Large intestine (tissue), 3 donors: Measurements from ENCODE around the gene PRKCE. TPM values are rescaled to one million over a fixed set of nuclear protein-coding genes. Genes with fewer than 3 reads are reported as not detected.

Experiments used
- DNase-seq, 2 donors: peaks; one replicate each; pipeline versions ENCODE4 v3.0.0 to v3.0.0-alpha.2; 2013
- H3K27ac ChIP-seq: one replicate; pipeline ENCODE4 v1.5.1; 2013; ENCODE audit warnings: low read length
- H3K27me3 ChIP-seq: 2 replicates; pipeline ENCODE4 v1.6.1; 2013; ENCODE audit warnings: low read length; ENCODE audit not compliant: control insufficient read depth, insufficient read depth
- H3K36me3 ChIP-seq: 2 replicates; pipeline ENCODE4 v1.6.1; 2013; ENCODE audit warnings: low read length; ENCODE audit not compliant: control insufficient read depth, insufficient read depth
- H3K4me1 ChIP-seq: one replicate; pipeline ENCODE4 v1.6.1; 2013; ENCODE audit warnings: low read length; ENCODE audit not compliant: control insufficient read depth, insufficient read depth
- H3K4me3 ChIP-seq: one replicate; pipeline ENCODE4 v1.5.1; 2013; ENCODE audit warnings: low read length
- H3K9me3 ChIP-seq: one replicate; pipeline ENCODE4 v1.6.1; 2013; ENCODE audit warnings: mild to moderate bottlenecking, low read depth, low read length, moderate library complexity; ENCODE audit not compliant: control insufficient read depth
- WGBS: methylation state at CpG from one replicate; pipeline ENCODE4 v1.1.5; 2013; ENCODE audit warnings: low lambda C conversion rate; ENCODE audit not compliant: insufficient coverage; 5-methylcytosine and 5-hydroxymethylcytosine counted together
- polyA plus RNA-seq: library from polyadenylated mRNA; unstranded; fragments of 120-200 nt; gene quantifications from one replicate; pipeline ENCODE4 v1.2.1, GENCODE V29; 2013

Gene PRKCE
- polyA plus RNA-seq, 1 donor, result 13.0 TPM

GRCh38 chr2:45722477-45722876, 71.0 kb downstream of the PRKCE start:
- no peak overlapping the region for H3K27ac ChIP-seq
- no peak for DNase-seq
- no peaks in the 10 kb centered on the region for H3K9me3 ChIP-seq

GRCh38 chr2:45723857-45724256, 72.4 kb downstream of the PRKCE start:
- peak in 1 of 2 donors; percentile 29 for DNase-seq
- H3K27ac ChIP-seq, result no peak overlapping the region

More at GRCh38 chr2:45722477-45722876, 71.0 kb downstream of the PRKCE start:
- WGBS, result no CpG with 5 or more reads among the region's 5 CpGs
- H3K4me3 ChIP-seq, result no peak overlapping the region
- H3K4me1 ChIP-seq, result no peaks in the 10 kb centered on the region
- H3K27me3 ChIP-seq, result no peaks in the 10 kb centered on the region
- H3K36me3 ChIP-seq, result no peaks in the 10 kb centered on the region

GRCh38 chr2:45724335-45724734, 72.9 kb downstream of the PRKCE start:
- H3K4me1 ChIP-seq, result no peaks in the 10 kb centered on the region
- H3K27ac ChIP-seq, result no peak overlapping the region
- no peaks in the 10 kb centered on the region for H3K27me3 ChIP-seq
- no peaks in the 10 kb centered on the region for H3K9me3 ChIP-seq
- H3K36me3 ChIP-seq, result no peaks in the 10 kb centered on the region
- H3K4me3 ChIP-seq, result no peak overlapping the region
- WGBS, result 100% methylated on average over 2 of the region's 2 CpGs
- DNase-seq, result no peak

More at GRCh38 chr2:45723857-45724256, 72.4 kb downstream of the PRKCE start:
- H3K4me3 ChIP-seq, result no peak overlapping the region
- no peaks in the 10 kb centered on the region for H3K4me1 ChIP-seq
- 70% methylated on average over 2 of the region's 2 CpGs for WGBS
- H3K36me3 ChIP-seq, result no peaks in the 10 kb centered on the region
- H3K27me3 ChIP-seq, result no peaks in the 10 kb centered on the region
- no peaks in the 10 kb centered on the region for H3K9me3 ChIP-seq

GRCh38 chr2:45725731-45726130, 74.3 kb downstream of the PRKCE start:
- WGBS, result 100% methylated on average over 3 of the region's 8 CpGs
- Histone ChIP-seq H3K4me3 (no peak overlapping the region), H3K9me3 (no peaks in the 10 kb centered on the region), H3K27ac (no peak overlapping the region), H3K27me3 (no peaks in the 10 kb centered on the region), H3K36me3 (no peaks in the 10 kb centered on the region), H3K4me1 (no peaks in the 10 kb centered on the region)
- DNase-seq, result no peak

- H3K27me3 ChIP-seq, result no peaks in the 10 kb centered on the region
- no CpG with 5 or more reads among the region's 4 CpGs for WGBS
- no peak overlapping the region for H3K27ac ChIP-seq
- H3K9me3 ChIP-seq, result no peaks in the 10 kb centered on the region
- no peaks in the 10 kb centered on the region for H3K4me1 ChIP-seq
- DNase-seq, result no peak
- H3K4me3 ChIP-seq, result no peak overlapping the region
- no peaks in the 10 kb centered on the region for H3K36me3 ChIP-seq
These were observed 74.7 kb downstream of the PRKCE start for GRCh38 chr2:45726188-45726587.

- DNase-seq, result no peak
- WGBS, result no CpG with 5 or more reads among the region's 4 CpGs
- no peaks in the 10 kb centered on the region for H3K4me1 ChIP-seq
- no peaks in the 10 kb centered on the region for H3K27me3 ChIP-seq
- no peaks in the 10 kb centered on the region for H3K36me3 ChIP-seq
- no peak overlapping the region for H3K27ac ChIP-seq
- H3K9me3 ChIP-seq, result no peaks in the 10 kb centered on the region
- H3K4me3 ChIP-seq, result no peak overlapping the region
These were observed 77.0 kb downstream of the PRKCE start for GRCh38 chr2:45728458-45728942.

GRCh38 chr2:45729753-45730512, 78.5 kb downstream of the PRKCE start:
- no CpG with 5 or more reads among the region's 8 CpGs for WGBS

GRCh38 chr2:45731141-45731540, 79.7 kb downstream of the PRKCE start:
- no peaks in the 10 kb centered on the region for H3K9me3 ChIP-seq
- no peaks in the 10 kb centered on the region for H3K4me1 ChIP-seq
- DNase-seq, result no peak
- H3K4me3 ChIP-seq, result no peak overlapping the region
- no peaks in the 10 kb centered on the region for H3K27me3 ChIP-seq
- H3K36me3 ChIP-seq, result no peaks in the 10 kb centered on the region
- no peak overlapping the region for H3K27ac ChIP-seq

More at GRCh38 chr2:45729753-45730512, 78.5 kb downstream of the PRKCE start:
- no peak for DNase-seq
- H3K9me3 ChIP-seq, result no peaks in the 10 kb centered on the region
- no peaks in the 10 kb centered on the region for H3K4me1 ChIP-seq
- H3K27ac ChIP-seq, result no peak overlapping the region
- no peaks in the 10 kb centered on the region for H3K36me3 ChIP-seq
- no peaks in the 10 kb centered on the region for H3K27me3 ChIP-seq
- no peak overlapping the region for H3K4me3 ChIP-seq

GRCh38 chr2:45732436-45732835, 81.0 kb downstream of the PRKCE start:
- no peaks in the 10 kb centered on the region for H3K4me1 ChIP-seq
- H3K27ac ChIP-seq, result no peak overlapping the region
- H3K9me3 ChIP-seq, result no peaks in the 10 kb centered on the region
- H3K27me3 ChIP-seq, result no peaks in the 10 kb centered on the region
- WGBS, result 57% methylated on average over 1 of the region's 2 CpGs
- DNase-seq, result no peak
- H3K4me3 ChIP-seq, result no peak overlapping the region
- H3K36me3 ChIP-seq, result no peaks in the 10 kb centered on the region

GRCh38 chr2:45732946-45733345, 81.5 kb downstream of the PRKCE start:
- Histone ChIP-seq H3K36me3 (no peaks in the 10 kb centered on the region), H3K4me1 (no peaks in the 10 kb centered on the region), H3K27ac (no peak overlapping the region), H3K9me3 (no peaks in the 10 kb centered on the region), H3K27me3 (no peaks in the 10 kb centered on the region), H3K4me3 (no peak overlapping the region)
- DNase-seq, result no peak
- WGBS, result no CpG with 5 or more reads among the region's 3 CpGs

GRCh38 chr2:45734336-45734735, 82.9 kb downstream of the PRKCE start:
- WGBS, result no CpG with 5 or more reads among the region's 6 CpGs
- H3K4me3 ChIP-seq, result no peak overlapping the region

More at GRCh38 chr2:45734336-45734735, 82.9 kb downstream of the PRKCE start:
- H3K27ac ChIP-seq, result no peak overlapping the region
- no peaks in the 10 kb centered on the region for H3K4me1 ChIP-seq
- H3K27me3 ChIP-seq, result no peaks in the 10 kb centered on the region
- no peaks in the 10 kb centered on the region for H3K9me3 ChIP-seq
- DNase-seq, result no peak
- H3K36me3 ChIP-seq, result no peaks in the 10 kb centered on the region
